K562 (cell line): ENCODE results near the gene PSMD13. TPM values are rescaled to one million over a fixed set of nuclear protein-coding genes. Genes with fewer than 3 reads are reported as not detected.
"Not testable (repeated sequence)": the region's sequence is repeated elsewhere in the genome, so short reads cannot be mapped to it uniquely, and the experiment has no call there.

Source experiments
- ATAC-seq: fragments of 200-7000 bp; cut with Tn5 transposase; 3 replicates; pipeline ENCODE4 v1.9.1; 2020; ENCODE audit warnings: moderate library complexity
- BruUV-seq: library from RNA; stranded (reverse); fragments of 400-500 nt; replicated peaks from 2 replicates; lab custom pipeline; 2021; lab: Mats Ljungman, UMichigan
- CTCF ChIA-PET: fragments of 300-600 bp; formaldehyde crosslinking; extraction: SDS; loops from one replicate; lab custom pipeline; 2021; ENCODE audit warnings: low intra/inter-chr PET ratio; lab: Yijun Ruan, JAX
- POLR2A ChIA-PET: fragments of 300-600, 350-650 bp; sonication (Branson Sonifier 250); formaldehyde crosslinking; extraction: SDS; loops from one replicate; lab custom pipeline; 2021; ENCODE audit warnings: antibody characterized with exemption, inconsistent platforms; lab: Yijun Ruan, JAX
- DNase-seq, 4 experiments: peaks; one replicate each; pipeline versions ENCODE4 v3.0.0 to v3.0.0-alpha.2; 2011 to 2018; ENCODE audit warnings: low spot score in 3 of 4, mixed read lengths in 3 of 4; ENCODE audit errors: extremely low read depth in 1 of 4
- FAIRE-seq: peaks from 2 replicates; lab custom pipeline; 2011; peaks lifted over from hg19 to GRCh38; lab: Jason Lieb, UNC
- H2AFZ ChIP-seq: 2 replicates; pipeline ENCODE4 v1.6.0; 2011; ENCODE audit warnings: low read depth, low read length, control low read depth, inconsistent platforms
- H3K27ac ChIP-seq: fragments of 200-600 bp; 3 replicates; pipeline ENCODE4 v1.8.0; 2011; ENCODE audit warnings: low read depth, mild to moderate bottlenecking, control low read depth, inconsistent platforms, low read length, moderate library complexity, mixed read lengths; ENCODE audit errors: extremely low read depth
- H3K27me3 ChIP-seq, 2 experiments: fragments of 300-600 bp in 1 of 2; 2 replicates in 1 of 2; 3 replicates in 1 of 2; pipeline versions ENCODE4 v1.6.0 to v1.8.0; 2011; ENCODE audit warnings: inconsistent platforms in 2 of 2, low read length in 2 of 2, mild to moderate bottlenecking in 1 of 2, mixed read lengths in 1 of 2, moderate library complexity in 1 of 2; ENCODE audit not compliant: control insufficient read depth in 2 of 2, insufficient read depth in 2 of 2
- H3K36me3 ChIP-seq: fragments of 300-600 bp; 3 replicates; pipeline ENCODE4 v1.8.0; 2011; ENCODE audit warnings: mild to moderate bottlenecking, low read length, inconsistent platforms; ENCODE audit not compliant: control insufficient read depth, insufficient read depth
- H3K4me1 ChIP-seq, 2 experiments: fragments of 200-600 bp in 1 of 2; replicated peaks in 1 of 2; 2 replicates in 1 of 2; 3 replicates in 1 of 2; pipeline versions ENCODE4 v1.5.1 to v1.8.0; 2011; ENCODE audit warnings: inconsistent platforms in 2 of 2, low read length in 2 of 2, mild to moderate bottlenecking in 1 of 2, mixed read lengths in 1 of 2, moderate library complexity in 1 of 2; ENCODE audit not compliant: control insufficient read depth in 2 of 2, insufficient read depth in 2 of 2
- H3K4me2 ChIP-seq: 2 replicates; pipeline ENCODE4 v1.6.1; 2011; ENCODE audit warnings: low read length, control low read depth, inconsistent platforms, mixed read lengths; ENCODE audit not compliant: insufficient read depth
- H3K4me3 ChIP-seq: fragments of 200-600 bp; sonication (generic), shearing (Covaris generic); 2 replicates; pipeline ENCODE4 v1.5.1; 2016; ENCODE audit warnings: control low read depth, inconsistent platforms
- H3K79me2 ChIP-seq: fragments of 200-600 bp; 3 replicates; pipeline ENCODE4 v1.8.0; 2011; ENCODE audit warnings: low read length, inconsistent platforms; ENCODE audit not compliant: control insufficient read depth, insufficient read depth
- H3K9ac ChIP-seq, 2 experiments: 2 replicates each; pipeline versions ENCODE4 v1.6.0 to v1.6.1; 2011; ENCODE audit warnings: low read depth in 2 of 2, low read length in 2 of 2, control low read depth in 1 of 2, inconsistent platforms in 1 of 2, mild to moderate bottlenecking in 1 of 2, mixed read lengths in 1 of 2; ENCODE audit not compliant: insufficient read depth in 1 of 2
- H3K9me1 ChIP-seq: one replicate; pipeline ENCODE4 v1.6.0; 2011; ENCODE audit warnings: inconsistent platforms, mild to moderate bottlenecking, low read length, moderate library complexity; ENCODE audit not compliant: control insufficient read depth, insufficient read depth
- H3K9me3 ChIP-seq: replicated peaks from 2 replicates; pipeline ENCODE4 v1.5.1; 2011; ENCODE audit warnings: low read depth, low read length, inconsistent platforms; ENCODE audit not compliant: control insufficient read depth, insufficient read depth
- H4K20me1 ChIP-seq: replicated peaks from 2 replicates; pipeline ENCODE4 v1.6.1; 2011; ENCODE audit warnings: low read length, inconsistent platforms, mixed read lengths; ENCODE audit not compliant: control insufficient read depth, insufficient read depth
- CBX3 ChIP-seq, 2 experiments: IDR thresholded peaks; 1 replicate in 1 of 2; 2 replicates in 1 of 2; pipeline ENCODE4 v1.6.1; 2012; ENCODE audit warnings: inconsistent platforms in 2 of 2, low read length in 2 of 2, borderline replicate concordance in 1 of 2, control low read depth in 1 of 2
- CC2D1A ChIP-seq: fragments of 450-650 bp; IDR thresholded peaks from 2 replicates; pipeline ENCODE4 v1.6.1; 2017; ENCODE audit warnings: mild to moderate bottlenecking
- CREB3 ChIP-seq: fragments of 450-650 bp; conservative IDR thresholded peaks from 2 replicates; pipeline ENCODE4 v1.6.1; 2016; ENCODE audit warnings: missing genetic modification characterization, low read depth, mild to moderate bottlenecking, missing compliant biosample characterization, moderate library complexity
- ETV1 ChIP-seq: fragments of 450-650 bp; conservative IDR thresholded peaks from 2 replicates; pipeline ENCODE4 v1.6.1; 2016; ENCODE audit warnings: missing genetic modification characterization, control low read depth, low read depth, missing compliant biosample characterization
- ETV5 ChIP-seq: sonication (generic); formaldehyde crosslinking; IDR thresholded peaks from 2 replicates; pipeline ENCODE4 v1.4.0; 2020; ENCODE audit warnings: low read depth, mild to moderate bottlenecking, missing genetic modification reagents
- FOXM1 ChIP-seq, 2 experiments: fragments of 450-650 bp in 1 of 2; sonication (generic) in 1 of 2; formaldehyde crosslinking in 1 of 2; IDR thresholded peaks; 2 replicates each; pipeline versions ENCODE4 v1.6.1 to v1.9.0; 2017 to 2022; ENCODE audit warnings: low read depth in 2 of 2, mild to moderate bottlenecking in 2 of 2, missing genetic modification reagents in 1 of 2, moderate library complexity in 1 of 2
- FOXO4 ChIP-seq: fragments of 450-650 bp; formaldehyde crosslinking; IDR thresholded peaks from 2 replicates; pipeline ENCODE4 v1.4.0; 2020; ENCODE audit warnings: mild to moderate bottlenecking, moderate library complexity
- GABPA ChIP-seq: fragments of 200-800 bp; sonication (Bioruptor generic); conservative IDR thresholded peaks from 2 replicates; pipeline ENCODE4 v1.6.1; 2016; ENCODE audit warnings: low read depth, missing genetic modification characterization, missing compliant biosample characterization
- GABPB1 ChIP-seq: sonication (generic); formaldehyde crosslinking; IDR thresholded peaks from 2 replicates; pipeline ENCODE4 v1.8.0; 2022; ENCODE audit warnings: mild to moderate bottlenecking, missing genetic modification reagents
- KLF1 ChIP-seq: fragments of 450-650 bp; IDR thresholded peaks from 2 replicates; pipeline ENCODE4 v1.6.1; 2016; ENCODE audit warnings: missing genetic modification characterization, missing compliant biosample characterization
- MBD2 ChIP-seq: sonication (generic); IDR thresholded peaks from 2 replicates; pipeline ENCODE4 v1.6.1; 2016; ENCODE audit warnings: low read depth, borderline replicate concordance
- PYGO2 ChIP-seq: fragments of 450-650 bp; IDR thresholded peaks from 2 replicates; pipeline ENCODE4 v1.6.1; 2016; ENCODE audit warnings: mild to moderate bottlenecking, missing genetic modification characterization, moderate library complexity, missing compliant biosample characterization
- RNF2 ChIP-seq: sonication (generic); IDR thresholded peaks from 2 replicates; pipeline ENCODE4 v1.6.1; 2016
- ZBTB12 ChIP-seq: fragments of 250-450 bp; sonication (Bioruptor Pico); IDR thresholded peaks from 2 replicates; pipeline ENCODE4 v1.4.0; 2020
- ZKSCAN8 ChIP-seq: fragments of 200-800 bp; sonication (Bioruptor generic); IDR thresholded peaks from 2 replicates; pipeline ENCODE4 v1.6.1; 2016; ENCODE audit warnings: missing genetic modification characterization, missing compliant biosample characterization
- ZNF232 ChIP-seq: sonication (generic); formaldehyde crosslinking; IDR thresholded peaks from 2 replicates; pipeline ENCODE4 v1.8.0; 2022; ENCODE audit warnings: mild to moderate bottlenecking, missing genetic modification reagents
- WGBS: fragments of 100-300 bp; shearing (Covaris generic); methylation state at CpG from one replicate; pipeline ENCODE4 v1.1.6; 2016; ENCODE audit warnings: low coverage, mixed read lengths; ENCODE audit not compliant: insufficient coverage; ENCODE audit errors: missing lambda C conversion rate; 5-methylcytosine and 5-hydroxymethylcytosine counted together
- in situ Hi-C: fragments of 300-500 bp; cut with MboI; formaldehyde crosslinking; loops from 4 replicates; pipeline ENCODE4 v1.15.0; 2018; ENCODE audit warnings: inconsistent platforms, mixed read lengths
- intact Hi-C: fragments of 100-400 bp; cut with micrococcal nuclease; formaldehyde crosslinking; loops from 2 replicates; pipeline ENCODE4 v1.14.2; 2022
- polyA plus RNA-seq, 8 experiments: library from polyadenylated mRNA; depleted of rRNA in 4 of 8; stranded (reverse) in 5 of 8; unstranded in 3 of 8; fragments of >200 nt; fragmentation: Nextera tagmentation in 2 of 8; fragmentation: Illumina TruSeq in 1 of 8; extraction: Ambion mirVana in 2 of 8; extraction: Trizol in 1 of 8; gene quantifications; 2 replicates each; pipeline versions ENCODE4 v1.2.1 to v1.2.3, GENCODE V29; 2011 to 2014; ENCODE audit warnings: inconsistent platforms in 1 of 8, missing spikeins in 1 of 8
- total RNA-seq, 7 experiments: library from RNA; depleted of rRNA in 6 of 7; stranded (reverse); fragments of >200 nt in 6 of 7; fragmentation: Illumina TruSeq in 2 of 7; extraction: Trizol in 2 of 7; gene quantifications; 2 replicates each; pipeline versions ENCODE4 v1.2.1 to v1.2.3, GENCODE V29; 2011 to 2021; ENCODE audit warnings: low replicate concordance in 1 of 7

PSMD13 gene
- total and polyA plus RNA-seq, 9 of the 15 experiments (the other 6 are each of a cell fraction or from before 2014, with no cell fraction given): 185 to 383 (median 267) TPM

- in situ Hi-C loops; H3K4me2 ChIP-seq; H3K27me3 ChIP-seq; CTCF ChIA-PET; H3K9ac ChIP-seq; H4K20me1 ChIP-seq; H3K79me2 ChIP-seq; intact Hi-C loops; BruUV-seq; H3K9me1 ChIP-seq; H2AFZ ChIP-seq; H3K4me3 ChIP-seq; TF ChIP-seq FOXM1 (CRISPR knock-in tag; IDR thresholded peaks at IDR 0.05; ENCODE audit: low read depth): not testable (repeated sequence)
- peaks cover 21% of the 10 kb centered on the region for H3K9me3 ChIP-seq
- H3K4me1 ChIP-seq: peaks cover 27 to 35% of the 10 kb centered on the region in 2 experiments; a peak in 4 of 5 replicates
- peak overlapping the region; percentile 70 for H3K27ac ChIP-seq
- H3K36me3 ChIP-seq: peaks cover 49% of the 10 kb centered on the region; the same call in 2 of the 3 replicates
- POLR2A ChIA-PET: interaction anchor here (0.6 to 2.3 kb wide), 3 partner anchors 14 to 134 kb away, joined by 3 to 10 read pairs (median 5); partner anchors contain the start of genes BET1L and RIC8A
- FAIRE-seq (peak; percentile 98), DNase-seq (peak; percentile 65 to 83 (median 74)), ATAC-seq (peak; percentile 71)
- WGBS: 0% methylated on average over 2 of the region's 3 CpGs
- TF ChIP-seq ZKSCAN8 (CRISPR knock-in tag): peak; percentile 98
- peak; percentile 75 for TF ChIP-seq GABPA
- TF ChIP-seq ZNF232: peak; percentile 24; the same call in 1 of the 2 replicates
- TF ChIP-seq RNF2: peak; percentile 35; the same call in 1 of the 2 replicates
- TF ChIP-seq ETV5 (CRISPR knock-in tag): peak; percentile 82
- 0 out of 2 replicates have a peak, but pooled peaks have one; percentile 38 for TF ChIP-seq GABPB1
- TF ChIP-seq PYGO2: peak; percentile 84
- TF ChIP-seq ETV1: peak; percentile 79
- peak in 1 of 2 experiments; percentile 77; a peak in 2 of 3 replicates for TF ChIP-seq CBX3 (IDR thresholded peaks at IDR 0.05; ENCODE audit: borderline replicate concordance in 1 of 2, low read length in 2 of 2)
- peak; percentile 65; the same call in 1 of the 2 replicates for TF ChIP-seq FOXM1 (IDR thresholded peaks at IDR 0.05; ENCODE audit: low read depth)
- TF ChIP-seq KLF1 (tag): 0 out of 2 replicates have a peak, but pooled peaks have one; percentile 28
- peak; percentile 86 for TF ChIP-seq CREB3 (tag)
- TF ChIP-seq MBD2: peak; percentile 63
- peak; percentile 63; the same call in 1 of the 2 replicates for TF ChIP-seq FOXO4 (CRISPR knock-in tag)
- 0 out of 2 replicates have a peak, but pooled peaks have one; percentile 31 for TF ChIP-seq ZBTB12 (CRISPR knock-in tag)
- peak; percentile 64; the same call in 1 of the 2 replicates for TF ChIP-seq CC2D1A
Observed at GRCh38 chr11:220641-221215, 16.0 kb upstream of the PSMD13 start.
